Neural cell (in vitro differentiated cells): ENCODE data around the gene PSIP1.

ENCODE experiments used
- CTCF ChIP-seq: fragments of 450-650 bp; IDR thresholded peaks from 2 replicates; pipeline ENCODE4 v1.5.1; 2014; ENCODE audit warnings: antibody characterized with exemption, mild to moderate bottlenecking, moderate library complexity; ENCODE audit not compliant: poor library complexity, severe bottlenecking
- MXI1 ChIP-seq: fragments of 450-650 bp; conservative IDR thresholded peaks from 2 replicates; pipeline ENCODE4 v1.6.1; 2014; ENCODE audit warnings: antibody characterized with exemption, mild to moderate bottlenecking; ENCODE audit not compliant: poor library complexity, severe bottlenecking
- POLR2AphosphoS5 ChIP-seq: IDR thresholded peaks from 2 replicates; pipeline ENCODE4 v1.6.1; 2012
- REST ChIP-seq: IDR thresholded peaks from 2 replicates; pipeline ENCODE4 v1.6.1; 2012; ENCODE audit warnings: borderline replicate concordance
- TAF1 ChIP-seq: IDR thresholded peaks from 2 replicates; pipeline ENCODE4 v1.6.1; 2012; ENCODE audit warnings: low read depth

GRCh38 chr9:15484802-15485201 is 26.0 kb downstream of the PSIP1 start:
- no peak for TF ChIP-seq POLR2AphosphoS5
- TF ChIP-seq MXI1, result no peak
- no peak for TF ChIP-seq CTCF
- no peak for TF ChIP-seq REST
- TF ChIP-seq TAF1, result no peak
